T-cell (primary cell): ENCODE measurements around the gene ARHGEF5. TPM values are rescaled to one million over a fixed set of nuclear protein-coding genes. Genes with fewer than 3 reads are reported as not detected.

Experiments used
- ATAC-seq, 4 experiments: fragments of 200-7000 bp in 3 of 4; fragments of 150-1000 bp in 1 of 4; cut with Tn5 transposase; replicated peaks in 1 of 4; 1 replicate in 3 of 4; 2 replicates in 1 of 4; pipeline ENCODE4 v1.10.0; 2021; ENCODE audit warnings: moderate library complexity in 3 of 4, mild to moderate bottlenecking in 2 of 4, moderate number of reproducible peaks in 1 of 4
- CTCF ChIA-PET, 2 donors: fragments of 300-600 bp; sonication (Branson Sonifier 250); formaldehyde crosslinking; loops; one replicate each; lab custom pipeline; 2022; ENCODE audit warnings: antibody characterized with exemption in 2 of 2; lab: Charles Lee
- POLR2A ChIA-PET, 2 donors: fragments of 300-600 bp; sonication (Branson Sonifier 250); formaldehyde crosslinking; loops; one replicate each; lab custom pipeline; 2022; ENCODE audit warnings: antibody characterized with exemption in 2 of 2; lab: Charles Lee
- DNase-seq, 35 experiments: peaks; one replicate each; pipeline versions ENCODE4 v3.0.0 to v3.0.0-alpha.2; 2013 to 2023
- H3K27ac ChIP-seq: one replicate; pipeline ENCODE4 v1.5.1; 2013; ENCODE audit warnings: low read length
- H3K27me3 ChIP-seq, 2 experiments: replicated peaks in 1 of 2; 1 replicate in 1 of 2; 2 replicates in 1 of 2; pipeline versions ENCODE4 v1.6.1 to v1.7.0; 2013; ENCODE audit warnings: low read length in 1 of 2, mixed read lengths in 1 of 2; ENCODE audit not compliant: control insufficient read depth in 2 of 2, insufficient read depth in 2 of 2; ENCODE audit errors: extremely low read depth in 1 of 2
- H3K36me3 ChIP-seq, 2 donors: 1 replicate in 1 of 2; 2 replicates in 1 of 2; pipeline versions ENCODE4 v1.6.1 to v1.7.0; 2013; ENCODE audit warnings: low read length in 1 of 2; ENCODE audit not compliant: control insufficient read depth in 2 of 2, insufficient read depth in 1 of 2; ENCODE audit errors: extremely low read depth in 1 of 2
- H3K4me1 ChIP-seq, 2 experiments: 1 replicate in 1 of 2; 2 replicates in 1 of 2; pipeline versions ENCODE4 v1.6.1 to v1.7.0; 2013; ENCODE audit warnings: low read length in 2 of 2, mixed read lengths in 1 of 2; ENCODE audit not compliant: insufficient read depth in 2 of 2, control insufficient read depth in 1 of 2; ENCODE audit errors: extremely low read depth in 1 of 2
- H3K4me3 ChIP-seq, 2 donors: 1 replicate in 1 of 2; 2 replicates in 1 of 2; pipeline versions ENCODE4 v1.5.1 to v1.7.0; 2013; ENCODE audit warnings: mild to moderate bottlenecking in 2 of 2, low read length in 1 of 2, moderate library complexity in 1 of 2; ENCODE audit not compliant: control insufficient read depth in 1 of 2; ENCODE audit errors: extremely low read depth in 1 of 2
- H3K9me3 ChIP-seq: 2 replicates; pipeline ENCODE4 v1.7.0; 2013
- H3K27ac Mint-ChIP-seq, 2 donors: one replicate each; pipeline ENCODE4 v1.8.0; 2020 to 2021; ENCODE audit warnings: mild to moderate bottlenecking in 2 of 2, mixed read lengths in 2 of 2
- H3K27me3 Mint-ChIP-seq, 2 donors: one replicate each; pipeline ENCODE4 v1.8.0; 2021 to 2022; ENCODE audit warnings: mixed read lengths in 2 of 2
- H3K36me3 Mint-ChIP-seq: one replicate; pipeline ENCODE4 v1.8.0; 2021; ENCODE audit warnings: mixed read lengths
- H3K4me1 Mint-ChIP-seq, 3 donors: one replicate each; pipeline ENCODE4 v1.8.0; 2020 to 2022; ENCODE audit warnings: mixed read lengths in 3 of 3, mild to moderate bottlenecking in 1 of 3
- H3K4me3 Mint-ChIP-seq, 3 donors: one replicate each; pipeline ENCODE4 v1.8.0; 2020 to 2022; ENCODE audit warnings: mild to moderate bottlenecking in 3 of 3, mixed read lengths in 3 of 3, moderate library complexity in 3 of 3
- H3K9me3 Mint-ChIP-seq, 3 donors: one replicate each; pipeline ENCODE4 v1.8.0; 2020 to 2022; ENCODE audit warnings: mixed read lengths in 3 of 3
- WGBS: methylation state at CpG from one replicate; pipeline ENCODE4 v1.1.5; 2013; ENCODE audit warnings: missing lambda C conversion rate; ENCODE audit not compliant: insufficient coverage; 5-methylcytosine and 5-hydroxymethylcytosine counted together
- total RNA-seq, 35 experiments: library from RNA in 6 of 35; stranded (reverse) in 6 of 35; fragments of 120-200 nt in 1 of 35; gene quantifications; one replicate each; pipeline versions ENCODE4 v1.2.1 to v1.2.4 and lab custom pipeline; 2013 to 2026

ARHGEF5 gene
- total RNA-seq, 5 donors from 2014 or later (not counting 1 experiment from before 2014, with no cell fraction given): 4.9 to 8.4 (median 5.9) TPM

DNA sequence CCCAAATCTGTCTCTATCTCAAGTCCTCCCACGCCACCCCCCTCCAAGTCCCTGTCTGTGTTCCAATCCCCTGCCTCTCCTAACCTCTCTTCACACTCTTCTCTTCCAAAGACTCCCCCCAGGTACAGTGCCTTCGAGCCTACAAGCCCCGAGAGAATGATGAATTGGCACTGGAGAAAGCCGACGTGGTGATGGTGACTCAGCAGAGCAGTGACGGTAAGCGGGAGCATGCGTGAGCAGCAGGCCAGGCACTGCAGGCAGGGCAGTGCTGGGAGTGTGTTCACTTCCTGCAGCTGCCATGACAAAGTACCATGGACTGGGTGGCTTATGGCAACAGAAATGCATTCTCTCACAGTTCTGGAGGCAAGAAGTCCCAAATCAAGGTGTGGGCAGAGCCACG lies 23.4 kb downstream of the ARHGEF5 start:
- ATAC-seq: no peak
- H3K27ac ChIP-seq: no peak overlapping the region
- ChIA-PET POLR2A (no interaction called here), CTCF (no interaction called here)
- 89% methylated on average over 7 of the region's 9 CpGs for WGBS
- H3K9me3 Mint-ChIP-seq: no peaks in the 10 kb centered on the region
- H3K36me3 Mint-ChIP-seq: peaks cover 34% of the 10 kb centered on the region
- H3K9me3 ChIP-seq: no peaks in the 10 kb centered on the region
- no peaks in the 10 kb centered on the region for H3K4me1 ChIP-seq
- no peaks in the 10 kb centered on the region for H3K27me3 ChIP-seq
- DNase-seq: no peak
- no peaks in the 10 kb centered on the region for H3K27me3 Mint-ChIP-seq
- H3K27ac Mint-ChIP-seq: no peak overlapping the region
- H3K4me3 ChIP-seq: no peak overlapping the region
- peaks cover 0 to 7% of the 10 kb centered on the region in 2 donors for H3K36me3 ChIP-seq
- no peak overlapping the region for H3K4me3 Mint-ChIP-seq
- H3K4me1 Mint-ChIP-seq: no peaks in the 10 kb centered on the region

- H3K27ac Mint-ChIP-seq: no peak overlapping the region
- WGBS: 96% methylated on average over 7 of the region's 11 CpGs
- ATAC-seq (no peak), DNase-seq (no peak)
- H3K36me3 ChIP-seq: peaks cover 0 to 7% of the 10 kb centered on the region in 2 donors
- H3K27me3 Mint-ChIP-seq: no peaks in the 10 kb centered on the region
- no peaks in the 10 kb centered on the region for H3K4me1 ChIP-seq
- no peaks in the 10 kb centered on the region for H3K27me3 ChIP-seq
- no peak overlapping the region for H3K4me3 Mint-ChIP-seq
- no peaks in the 10 kb centered on the region for H3K9me3 Mint-ChIP-seq
- ChIA-PET CTCF (no interaction called here), POLR2A (no interaction called here)
- peaks cover 34% of the 10 kb centered on the region for H3K36me3 Mint-ChIP-seq
- H3K4me3 ChIP-seq: no peak overlapping the region
- peaks cover 0 to 8% (median 7%) of the 10 kb centered on the region in 3 donors for H3K4me1 Mint-ChIP-seq
- H3K27ac ChIP-seq: no peak overlapping the region
- H3K9me3 ChIP-seq: no peaks in the 10 kb centered on the region
These were observed 24.7 kb downstream of the ARHGEF5 start for GRCh38 chr7:144379776-144380384.

- H3K36me3 Mint-ChIP-seq: peaks cover 17% of the 10 kb centered on the region
- no peak overlapping the region for H3K4me3 Mint-ChIP-seq
- Histone ChIP-seq H3K36me3 (no peaks in the 10 kb centered on the region), H3K4me1 (no peaks in the 10 kb centered on the region), H3K27ac (no peak overlapping the region), H3K4me3 (no peak overlapping the region), H3K9me3 (no peaks in the 10 kb centered on the region), H3K27me3 (no peaks in the 10 kb centered on the region)
- 100% methylated on average over 1 of the region's 4 CpGs for WGBS
- no peak overlapping the region for H3K27ac Mint-ChIP-seq
- H3K9me3 Mint-ChIP-seq: no peaks in the 10 kb centered on the region
- peaks cover 0 to 8% (median 7%) of the 10 kb centered on the region in 3 donors for H3K4me1 Mint-ChIP-seq
- no peak for ATAC-seq
- ChIA-PET POLR2A (no interaction called here), CTCF (no interaction called here)
- DNase-seq: no peak
- H3K27me3 Mint-ChIP-seq: no peaks in the 10 kb centered on the region
These were observed 28.9 kb downstream of the ARHGEF5 start for GRCh38 chr7:144384071-144384470.

DNA sequence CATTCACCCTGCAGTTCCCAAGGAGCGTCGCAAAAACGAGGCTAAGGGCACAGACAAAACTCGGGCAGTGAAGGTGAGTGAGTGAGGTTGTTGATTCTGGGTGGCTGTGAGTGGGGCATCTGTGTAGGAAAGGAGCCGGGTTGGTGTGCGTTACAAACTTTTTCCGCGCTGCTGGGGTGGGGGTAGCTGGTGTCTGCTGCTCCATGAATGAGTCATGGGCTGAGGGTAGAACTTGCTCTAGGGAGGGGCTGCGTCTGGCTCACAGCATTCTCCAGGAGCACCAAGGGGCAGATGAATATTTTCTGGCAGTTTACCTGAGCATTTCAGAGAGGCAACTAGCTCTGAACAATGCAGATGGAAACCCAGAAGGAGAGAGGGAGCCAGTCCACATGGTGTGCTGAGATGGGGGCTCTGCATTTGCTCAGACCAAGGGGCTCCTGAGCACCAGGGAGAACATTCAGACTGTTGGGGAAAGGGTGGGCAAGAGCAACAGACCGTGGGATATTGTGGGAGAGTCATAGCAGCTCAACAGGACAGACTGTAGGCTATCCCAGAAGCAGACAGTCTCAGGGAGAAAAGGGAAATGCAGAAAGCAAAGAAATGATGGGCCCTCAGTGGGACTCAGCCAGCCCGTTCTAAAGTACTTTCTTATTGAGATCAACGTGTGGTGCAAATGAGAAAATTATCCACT lies 29.5 kb downstream of the ARHGEF5 start:
- Mint-ChIP-seq H3K27me3 (no peaks in the 10 kb centered on the region), H3K36me3 (peaks cover 12% of the 10 kb centered on the region), H3K4me1 (peaks cover 0 to 8% (median 7%) of the 10 kb centered on the region in 3 donors), H3K9me3 (no peaks in the 10 kb centered on the region), H3K4me3 (no peak overlapping the region), H3K27ac (no peak overlapping the region)
- Histone ChIP-seq H3K4me3 (no peak overlapping the region), H3K27me3 (no peaks in the 10 kb centered on the region), H3K4me1 (no peaks in the 10 kb centered on the region), H3K27ac (no peak overlapping the region), H3K9me3 (no peaks in the 10 kb centered on the region), H3K36me3 (no peaks in the 10 kb centered on the region)
- 72% methylated on average over 7 of the region's 12 CpGs for WGBS
- ATAC-seq (no peak), DNase-seq (no peak)
- POLR2A ChIA-PET: no interaction called here
- CTCF ChIA-PET: no interaction called here

GRCh38 chr7:144386741-144387140 lies 31.5 kb downstream of the ARHGEF5 start:
- peaks cover 2% of the 10 kb centered on the region in 2 experiments for H3K4me1 ChIP-seq
- no peak overlapping the region for H3K4me3 ChIP-seq
- peaks cover 2 to 9% (median 9%) of the 10 kb centered on the region in 3 donors for H3K4me1 Mint-ChIP-seq
- H3K9me3 Mint-ChIP-seq: no peaks in the 10 kb centered on the region
- no peak overlapping the region for H3K27ac ChIP-seq
- H3K27me3 ChIP-seq: no peaks in the 10 kb centered on the region
- no peaks in the 10 kb centered on the region for H3K36me3 ChIP-seq
- H3K27ac Mint-ChIP-seq: no peak overlapping the region
- H3K36me3 Mint-ChIP-seq: no peaks in the 10 kb centered on the region
- DNase-seq (no peak), ATAC-seq (no peak)
- no peak overlapping the region for H3K4me3 Mint-ChIP-seq
- H3K9me3 ChIP-seq: no peaks in the 10 kb centered on the region
- CTCF ChIA-PET: no interaction called here
- H3K27me3 Mint-ChIP-seq: no peaks in the 10 kb centered on the region
- POLR2A ChIA-PET: no interaction called here

GRCh38 chr7:144388950-144389349 lies 33.7 kb downstream of the ARHGEF5 start:
- H3K27me3 Mint-ChIP-seq: no peaks in the 10 kb centered on the region
- no peaks in the 10 kb centered on the region for H3K27me3 ChIP-seq
- H3K36me3 Mint-ChIP-seq: no peaks in the 10 kb centered on the region
- peaks cover 3 to 5% of the 10 kb centered on the region in 2 experiments for H3K4me1 ChIP-seq
- H3K9me3 Mint-ChIP-seq: no peaks in the 10 kb centered on the region
- WGBS: 89% methylated on average over 3 of the region's 5 CpGs
- H3K4me3 ChIP-seq: no peak overlapping the region
- H3K9me3 ChIP-seq: no peaks in the 10 kb centered on the region
- H3K36me3 ChIP-seq: no peaks in the 10 kb centered on the region
- no peak overlapping the region for H3K27ac ChIP-seq
- ChIA-PET POLR2A (no interaction called here), CTCF (interaction anchor here in 1 of 2 donors (0.9 kb wide), 1 partner anchor 211 kb away, joined by 3 read pairs; no protein-coding TSS in a partner anchor)
- ATAC-seq (no peak), DNase-seq (no peak)
- H3K27ac Mint-ChIP-seq: no peak overlapping the region
- H3K4me3 Mint-ChIP-seq: no peak overlapping the region
- peaks cover 4 to 13% (median 12%) of the 10 kb centered on the region in 3 donors for H3K4me1 Mint-ChIP-seq
